ENCODE measurements around the gene GPRC5C. TPM values are rescaled to one million over a fixed set of nuclear protein-coding genes. Genes with fewer than 3 reads are reported as not detected.
"Not testable (repeated sequence)": the region's sequence is repeated elsewhere in the genome, so short reads cannot be mapped to it uniquely, and the experiment has no call there.

The GPRC5C gene
- total and polyA plus RNA-seq, 7 donors: 42.9 to 123 (median 57.0) TPM

GRCh38 chr17:74484066-74484465, 52.2 kb downstream of the GPRC5C start:
- no peak overlapping the region for H3K27ac ChIP-seq
- H3K36me3 ChIP-seq (ENCODE audit: insufficient read depth in 1 of 2, low read depth in 1 of 2): no peaks in the 10 kb centered on the region
- ATAC-seq (no peak), DNase-seq (no peak)
- no peak overlapping the region for H3K4me3 ChIP-seq
- TF ChIP-seq CTCF (IDR thresholded peaks at IDR 0.05): no peak
- no peaks in the 10 kb centered on the region for H3K27me3 ChIP-seq (ENCODE audit: insufficient read depth in 3 of 3, low read length in 2 of 3)
- WGBS, 3 donors: 67 to 76% (median 71%) methylated on average over 9 of the region's 9 CpGs
- no peaks in the 10 kb centered on the region for H3K9me3 ChIP-seq
- intact Hi-C loops (cut with DNase I): no loop called here
- peaks cover 15% of the 10 kb centered on the region for H3K4me1 ChIP-seq

GRCh38 chr17:74485022-74485743, 53.3 kb downstream of the GPRC5C start:
- DNase-seq (no peak), ATAC-seq (peak; percentile 75 to 92 (median 89))
- Histone ChIP-seq H3K27me3 (ENCODE audit: insufficient read depth in 3 of 3, low read length in 2 of 3) (no peaks in the 10 kb centered on the region), H3K4me3 (no peak overlapping the region), H3K9me3 (no peaks in the 10 kb centered on the region), H3K27ac (peak overlapping the region; percentile 84), H3K4me1 (peaks cover 15% of the 10 kb centered on the region), H3K36me3 (ENCODE audit: insufficient read depth in 1 of 2, low read depth in 1 of 2) (no peaks in the 10 kb centered on the region)
- TF ChIP-seq CTCF (IDR thresholded peaks at IDR 0.05): no peak
- 27 to 44% (median 29%) methylated on average over 9 of the region's 9 CpGs for WGBS, 3 donors
- intact Hi-C loops (cut with DNase I): no loop called here

- ATAC-seq (peak in 2 of 4 donors; percentile 20 to 23), DNase-seq (no peak)
- peak overlapping the region; percentile 84 for H3K27ac ChIP-seq
- peaks cover 15% of the 10 kb centered on the region for H3K4me1 ChIP-seq
- intact Hi-C loops (cut with DNase I): no loop called here
- 70 to 78% (median 72%) methylated on average over 5 of the region's 5 CpGs for WGBS, 3 donors
- no peaks in the 10 kb centered on the region for H3K9me3 ChIP-seq
- no peaks in the 10 kb centered on the region for H3K27me3 ChIP-seq (ENCODE audit: insufficient read depth in 3 of 3, low read length in 2 of 3)
- no peak for TF ChIP-seq CTCF (IDR thresholded peaks at IDR 0.05)
- H3K4me3 ChIP-seq: no peak overlapping the region
- H3K36me3 ChIP-seq (ENCODE audit: insufficient read depth in 1 of 2, low read depth in 1 of 2): no peaks in the 10 kb centered on the region
These were observed 54.0 kb downstream of the GPRC5C start for GRCh38 chr17:74485841-74486240.

- H3K9me3 ChIP-seq; intact Hi-C loops (cut with DNase I); DNase-seq; ATAC-seq; H3K27me3 ChIP-seq (ENCODE audit: insufficient read depth in 3 of 3, low read length in 2 of 3); H3K27ac ChIP-seq; H3K4me3 ChIP-seq; H3K36me3 ChIP-seq (ENCODE audit: insufficient read depth in 1 of 2, low read depth in 1 of 2): not testable (repeated sequence)
- H3K4me1 ChIP-seq: peaks cover 29% of the 10 kb centered on the region
- 94 to 96% (median 94%) methylated on average over 4 of the region's 4 CpGs for WGBS, 3 donors
These were observed 56.4 kb downstream of the GPRC5C start for GRCh38 chr17:74488276-74488675.

- H3K27ac ChIP-seq: no peak overlapping the region
- H3K4me3 ChIP-seq: no peak overlapping the region
- intact Hi-C loops (cut with DNase I): loop anchor here (5.0 kb wide), 3 partner anchors 33 to 188 kb away; partner anchors contain the start of gene GPR142 (in 1 of the 2)
- no peaks in the 10 kb centered on the region for H3K9me3 ChIP-seq
- TF ChIP-seq CTCF (IDR thresholded peaks at IDR 0.05): no peak
- H3K4me1 ChIP-seq: peaks cover 18% of the 10 kb centered on the region
- DNase-seq: no peak
- no peaks in the 10 kb centered on the region for H3K36me3 ChIP-seq (ENCODE audit: insufficient read depth in 1 of 2, low read depth in 1 of 2)
- ATAC-seq: no peak
- 82 to 88% (median 84%) methylated on average over 9 of the region's 9 CpGs for WGBS, 3 donors
- H3K27me3 ChIP-seq (ENCODE audit: insufficient read depth in 3 of 3, low read length in 2 of 3): no peaks in the 10 kb centered on the region
These were observed 58.8 kb downstream of the GPRC5C start for GRCh38 chr17:74490716-74491115.

All from psoas muscle (tissue), 8 donors.